H1 (cell line): ENCODE data around the gene TEF. TPM values are rescaled to one million over a fixed set of nuclear protein-coding genes. Genes with fewer than 3 reads are reported as not detected.

Source experiments
- CTCF ChIA-PET: fragments of 300-600 bp; sonication (Branson Sonifier 250); formaldehyde crosslinking; loops from one replicate; lab custom pipeline; 2021; ENCODE audit not compliant: partially characterized antibody; lab: Charles Lee
- POLR2A ChIA-PET: fragments of 300-600 bp; sonication (Branson Sonifier 250); formaldehyde crosslinking; loops from one replicate; lab custom pipeline; 2021; ENCODE audit warnings: inconsistent platforms; ENCODE audit not compliant: partially characterized antibody; lab: Charles Lee
- DNase-seq, 2 experiments: peaks; one replicate each; pipeline versions ENCODE4 v3.0.0 to v3.0.0-alpha.2; 2010 to 2022; ENCODE audit warnings: low spot score in 2 of 2, low read depth in 1 of 2, mixed read lengths in 1 of 2
- FAIRE-seq: peaks from 2 replicates; lab custom pipeline; 2011; peaks lifted over from hg19 to GRCh38; lab: Jason Lieb, UNC
- H2AFZ ChIP-seq: 2 replicates; pipeline ENCODE4 v1.8.1; 2012; ENCODE audit warnings: low read length, inconsistent platforms
- H2AK5ac ChIP-seq: 2 replicates; pipeline ENCODE4 v1.6.1; 2013; ENCODE audit warnings: low read depth, low read length
- H2BK120ac ChIP-seq: replicated peaks from 2 replicates; pipeline ENCODE3; 2013; ENCODE audit warnings: low read depth, low read length, inconsistent platforms
- H2BK12ac ChIP-seq: 2 replicates; pipeline ENCODE4 v1.6.1; 2013; ENCODE audit warnings: low read depth, low read length
- H2BK15ac ChIP-seq: 2 replicates; pipeline ENCODE4 v1.6.1; 2013; ENCODE audit warnings: low read length
- H2BK20ac ChIP-seq: 2 replicates; pipeline ENCODE4 v1.6.1; 2013; ENCODE audit warnings: low read length
- H2BK5ac ChIP-seq: 2 replicates; pipeline ENCODE4 v1.6.1; 2013; ENCODE audit warnings: low read depth, low read length
- H3K14ac ChIP-seq: 2 replicates; pipeline ENCODE4 v1.6.1; 2013; ENCODE audit warnings: inconsistent platforms; ENCODE audit not compliant: insufficient read length
- H3K18ac ChIP-seq: 2 replicates; pipeline ENCODE4 v1.6.1; 2013; ENCODE audit warnings: low read length; ENCODE audit errors: extremely low read depth
- H3K23ac ChIP-seq: 2 replicates; pipeline ENCODE4 v1.6.1; 2013; ENCODE audit warnings: inconsistent platforms; ENCODE audit not compliant: insufficient read length
- H3K23me2 ChIP-seq: 2 replicates; pipeline ENCODE4 v1.6.1; 2013; ENCODE audit warnings: low read depth, low read length
- H3K27ac ChIP-seq: 2 replicates; pipeline ENCODE4 v1.6.1; 2011; ENCODE audit warnings: low read depth, low read length, inconsistent platforms
- H3K27me3 ChIP-seq, 4 experiments: replicated peaks in 1 of 4; 1 replicate in 1 of 4; 2 replicates in 3 of 4; pipeline versions ENCODE4 v1.6.1 to v1.8.1; 2011 to 2013; ENCODE audit warnings: low read length in 3 of 4, mild to moderate bottlenecking in 3 of 4, inconsistent platforms in 2 of 4, mixed read lengths in 2 of 4, moderate library complexity in 1 of 4; ENCODE audit not compliant: control insufficient read depth in 3 of 4, insufficient read depth in 3 of 4; ENCODE audit errors: extremely low read depth in 1 of 4
- H3K36me3 ChIP-seq, 4 experiments: 2 replicates each; pipeline versions ENCODE4 v1.6.1 to v1.8.1; 2011 to 2013; ENCODE audit warnings: mild to moderate bottlenecking in 4 of 4, low read length in 3 of 4, moderate library complexity in 2 of 4, control low read depth in 1 of 4, inconsistent platforms in 1 of 4; ENCODE audit not compliant: insufficient read depth in 4 of 4, control insufficient read depth in 2 of 4
- H3K4ac ChIP-seq: replicated peaks from 2 replicates; pipeline ENCODE3; 2013; ENCODE audit warnings: low read length, low read depth, mixed read lengths, inconsistent platforms; ENCODE audit not compliant: insufficient read length
- H3K4me1 ChIP-seq, 4 experiments: replicated peaks in 1 of 4; 1 replicate in 1 of 4; 2 replicates in 3 of 4; pipeline versions ENCODE4 v1.6.1 to v1.8.1; 2011 to 2013; ENCODE audit warnings: low read length in 3 of 4, inconsistent platforms in 2 of 4, mixed read lengths in 1 of 4; ENCODE audit not compliant: insufficient read depth in 4 of 4, control insufficient read depth in 3 of 4
- H3K4me2 ChIP-seq, 2 experiments: 2 replicates each; pipeline versions ENCODE4 v1.6.1 to v1.8.1; 2011 to 2013; ENCODE audit warnings: low read depth in 2 of 2, low read length in 2 of 2, control low read depth in 1 of 2, inconsistent platforms in 1 of 2, mild to moderate bottlenecking in 1 of 2; ENCODE audit not compliant: insufficient read depth in 1 of 2
- H3K4me3 ChIP-seq, 4 experiments: fragments of 200-600, 300-600 bp in 1 of 4; sonication (generic), shearing (Covaris generic), sonication (Bioruptor Twin) in 1 of 4; 2 replicates each; pipeline versions ENCODE4 v1.5.1 to v1.8.1; 2011 to 2016; ENCODE audit warnings: low read length in 4 of 4, low read depth in 3 of 4, control low read depth in 2 of 4, inconsistent platforms in 2 of 4, mild to moderate bottlenecking in 2 of 4, mixed read lengths in 1 of 4, moderate library complexity in 1 of 4; ENCODE audit not compliant: insufficient read depth in 2 of 4; ENCODE audit errors: extremely low read depth in 1 of 4
- H3K56ac ChIP-seq: replicated peaks from 2 replicates; pipeline ENCODE3; 2013; ENCODE audit warnings: low read depth, mild to moderate bottlenecking, mixed read lengths, low read length, inconsistent platforms; ENCODE audit not compliant: insufficient read length
- H3K79me1 ChIP-seq: 2 replicates; pipeline ENCODE4 v1.6.1; 2013; ENCODE audit warnings: low read depth, low read length, control low read depth
- H3K79me2 ChIP-seq, 2 experiments: 2 replicates each; pipeline versions ENCODE4 v1.6.1 to v1.8.1; 2012 to 2013; ENCODE audit warnings: low read length in 2 of 2, mild to moderate bottlenecking in 2 of 2, inconsistent platforms in 1 of 2; ENCODE audit not compliant: insufficient read depth in 2 of 2, control insufficient read depth in 1 of 2
- H3K9ac ChIP-seq, 4 experiments: replicated peaks in 1 of 4; 1 replicate in 1 of 4; 2 replicates in 3 of 4; pipeline versions ENCODE4 v1.6.1 to v1.8.1; 2011 to 2013; ENCODE audit warnings: low read depth in 3 of 4, low read length in 3 of 4, control low read depth in 2 of 4, mild to moderate bottlenecking in 2 of 4, moderate library complexity in 2 of 4, inconsistent platforms in 1 of 4; ENCODE audit errors: extremely low read depth in 1 of 4
- H3K9me3 ChIP-seq, 2 experiments: 2 replicates each; pipeline versions ENCODE4 v1.6.1 to v1.8.1; 2012 to 2013; ENCODE audit warnings: mild to moderate bottlenecking in 2 of 2, moderate library complexity in 2 of 2, control low read depth in 1 of 2, inconsistent platforms in 1 of 2, low read depth in 1 of 2, low read length in 1 of 2, mixed read lengths in 1 of 2; ENCODE audit not compliant: insufficient read depth in 2 of 2
- H4K20me1 ChIP-seq, 2 experiments: replicated peaks in 1 of 2; 2 replicates each; pipeline versions ENCODE3 to v1.8.1; 2011 to 2013; ENCODE audit warnings: inconsistent platforms in 2 of 2, low read length in 2 of 2, mild to moderate bottlenecking in 1 of 2; ENCODE audit not compliant: insufficient read depth in 2 of 2, control insufficient read depth in 1 of 2
- H4K5ac ChIP-seq: 2 replicates; pipeline ENCODE4 v1.6.1; 2013; ENCODE audit warnings: low read length, low read depth, mixed read lengths, inconsistent platforms; ENCODE audit not compliant: insufficient read length
- H4K8ac ChIP-seq: 2 replicates; pipeline ENCODE4 v1.8.0; 2013; ENCODE audit warnings: mild to moderate bottlenecking, moderate library complexity, low read length, inconsistent platforms; ENCODE audit not compliant: insufficient read depth; ENCODE audit errors: extremely low read depth
- H4K91ac ChIP-seq: replicated peaks from 2 replicates; pipeline ENCODE3; 2013; ENCODE audit warnings: low read length, mixed read lengths, inconsistent platforms; ENCODE audit not compliant: insufficient read length
- BCL11A ChIP-seq, 2 experiments: IDR thresholded peaks; one replicate each; pipeline ENCODE4 v1.6.1; 2011; ENCODE audit warnings: low read depth in 2 of 2, low read length in 2 of 2, mild to moderate bottlenecking in 2 of 2
- CBX8 ChIP-seq: fragments of 300-800, 300-1000 bp; sonication (generic); IDR thresholded peaks from 2 replicates; pipeline ENCODE4 v1.7.1; 2016; ENCODE audit warnings: low read depth, low read length, borderline replicate concordance
- CHD2 ChIP-seq: IDR thresholded peaks from 2 replicates; pipeline ENCODE4 v1.6.1; 2012; ENCODE audit warnings: low read length, improper control_type of control experiment
- EGR1 ChIP-seq: IDR thresholded peaks from 2 replicates; pipeline ENCODE4 v1.6.1; 2011; ENCODE audit warnings: low read depth, low read length, borderline replicate concordance
- GTF2F1 ChIP-seq: IDR thresholded peaks from 2 replicates; pipeline ENCODE4 v1.6.1; 2012; ENCODE audit warnings: low read depth, low read length, improper control_type of control experiment, borderline replicate concordance
- HDAC2 ChIP-seq, 2 experiments: fragments of 300-600 bp in 1 of 2; sonication (generic) in 1 of 2; IDR thresholded peaks; 2 replicates each; pipeline ENCODE4 v1.6.1; 2011 to 2012; ENCODE audit warnings: low read depth in 2 of 2, low read length in 2 of 2, mild to moderate bottlenecking in 2 of 2, moderate library complexity in 2 of 2, borderline replicate concordance in 1 of 2, inconsistent platforms in 1 of 2
- KDM5A ChIP-seq: fragments of 200-600 bp; IDR thresholded peaks from 2 replicates; pipeline ENCODE4 v1.7.1; 2012; ENCODE audit warnings: mild to moderate bottlenecking, low read length, inconsistent platforms, mixed read lengths
- SIX5 ChIP-seq: IDR thresholded peaks from 2 replicates; pipeline ENCODE4 v1.6.1; 2011; ENCODE audit warnings: mild to moderate bottlenecking, low read depth, low read length
- SUZ12 ChIP-seq: fragments of 200-600 bp; sonication (generic); IDR thresholded peaks from 2 replicates; pipeline ENCODE4 v1.6.1; 2012; ENCODE audit warnings: mild to moderate bottlenecking, inconsistent platforms, low read length, moderate library complexity, mixed read lengths
- TAF1 ChIP-seq: IDR thresholded peaks from 2 replicates; pipeline ENCODE4 v1.6.1; 2011; ENCODE audit warnings: mild to moderate bottlenecking, low read depth, low read length
- TAF7 ChIP-seq: optimal IDR thresholded peaks from 2 replicates; pipeline ENCODE3; 2011; ENCODE audit warnings: low read depth, mild to moderate bottlenecking, inconsistent platforms, low read length, moderate library complexity, borderline replicate concordance
- WGBS, 2 experiments: shearing (Covaris generic) in 1 of 2; methylation state at CpG; one replicate each; pipeline versions ENCODE4 v1.1.6 to v1.1.7; 2013 to 2015; ENCODE audit warnings: low lambda C conversion rate in 2 of 2, mixed read lengths in 2 of 2, inconsistent platforms in 1 of 2, low coverage in 1 of 2, missing lambda C conversion rate in 1 of 2; ENCODE audit not compliant: insufficient replicate concordance in 2 of 2, insufficient coverage in 1 of 2, insufficient read length in 1 of 2; ENCODE audit errors: extremely low coverage in 1 of 2, missing lambda C conversion rate in 1 of 2; 5-methylcytosine and 5-hydroxymethylcytosine counted together
- polyA plus RNA-seq, 7 experiments: library from polyadenylated mRNA; depleted of rRNA in 3 of 7; stranded (reverse) in 5 of 7; unstranded in 2 of 7; fragments of >200 nt in 5 of 7; fragments of 200-250 nt in 2 of 7; gene quantifications; 1 replicate in 5 of 7; 2 replicates in 1 of 7; 4 replicates in 1 of 7; pipeline versions ENCODE4 v1.2.1 to v1.2.3, GENCODE V29; 2011 to 2013; ENCODE audit warnings: missing spikeins in 2 of 7, mixed read lengths in 2 of 7
- total RNA-seq: library from RNA; stranded (reverse); fragmentation: NEBNext Ultra II Directional; extraction: Animal tissue kit (Norgen Biotek cat#: 25700); gene quantifications from 2 replicates; pipeline ENCODE4 v1.2.1, GENCODE V29; 2021
- TF ChIP-seq, protein P1 (sequence below): IDR thresholded peaks from 2 replicates; pipeline ENCODE4 v1.6.1; 2011; ENCODE audit warnings: low read length, improper control_type of control experiment

Gene TEF
- total and polyA plus RNA-seq, 2 of the 8 experiments (the other 6 are each of a cell fraction or from before 2014, with no cell fraction given): 7.4 to 9.0 TPM

DNA sequence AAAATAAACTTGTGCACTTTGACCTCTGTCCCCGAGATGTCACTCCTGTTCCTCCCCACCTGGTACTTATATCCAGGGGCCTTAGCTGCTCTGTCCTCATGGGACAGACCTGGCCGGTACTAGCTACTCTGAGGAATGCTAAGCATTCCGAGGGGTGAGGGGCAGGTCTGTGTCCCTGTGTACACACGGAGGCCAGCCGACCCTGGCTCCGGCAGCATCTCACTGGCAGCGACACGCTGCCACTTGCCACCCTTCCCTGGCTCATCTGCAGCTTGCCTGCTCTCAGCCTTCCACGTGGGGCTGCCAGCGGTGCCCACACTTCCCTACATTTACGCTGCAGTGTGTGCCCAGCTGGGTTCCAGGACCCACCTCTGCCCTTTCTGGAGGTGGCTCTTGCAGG lies 21.6 kb upstream of the TEF start:
- Histone ChIP-seq H3K4ac (peak overlapping the region; percentile 97), H2BK12ac (peak overlapping the region; percentile 92), H3K4me3 (peak overlapping the region in 2 of 4 experiments; percentile 12 to 21; a peak in 2 of 8 replicates), H3K79me1 (no peaks in the 10 kb centered on the region), H4K8ac (peak overlapping the region; percentile 97; the same call in 1 of the 2 replicates), H3K27ac (peak overlapping the region; percentile 37; the same call in 1 of the 2 replicates), H3K56ac (peak overlapping the region; percentile 59), H3K14ac (no peak overlapping the region), H3K9ac (peak overlapping the region in 2 of 4 experiments; percentile 22 to 23; a peak in 3 of 7 replicates), H3K23ac (no peak overlapping the region), H4K20me1 (peaks cover 0 to 5% of the 10 kb centered on the region in 2 experiments), H2BK120ac (no peak overlapping the region), H2BK15ac (peak overlapping the region; percentile 98; the same call in 1 of the 2 replicates), H2AK5ac (peak overlapping the region; percentile 98), H3K27me3 (no peaks in the 10 kb centered on the region), H3K36me3 (peaks cover 3 to 20% (median 7%) of the 10 kb centered on the region in 4 experiments; a peak in 7 of 8 replicates), H2BK5ac (peak overlapping the region; percentile 93), H3K9me3 (no peaks in the 10 kb centered on the region), H3K4me2 (peak overlapping the region; percentile 26 to 55), H3K79me2 (no peaks in the 10 kb centered on the region), H2AFZ (no peak overlapping the region), H3K18ac (peak overlapping the region; percentile 96), H3K23me2 (no peaks in the 10 kb centered on the region), H4K91ac (peak overlapping the region; percentile 81), H2BK20ac (no peak overlapping the region), H3K4me1 (peaks cover 6 to 24% (median 12%) of the 10 kb centered on the region in 4 experiments), H4K5ac (peak overlapping the region; percentile 70)
- CTCF ChIA-PET: interaction anchor here (0.9 to 1.7 kb wide), 7 partner anchors 13 to 175 kb away, joined by 3 to 5 read pairs (median 3); no protein-coding TSS in a partner anchor
- peak; percentile 48 for FAIRE-seq
- POLR2A ChIA-PET: interaction anchor here (0.7 to 3.9 kb wide), 14 partner anchors 10 to 122 kb away, joined by 3 to 27 read pairs (median 8); partner anchors contain the start of genes TEF, TOB2 and ZC3H7B
- DNase-seq: peak in 1 of 2 experiments; percentile 10
- WGBS, 2 experiments: 58% methylated on average over 11 of the region's 11 CpGs; no CpG with 5 or more reads in 1 of the 2 experiments
- TF ChIP-seq EGR1 (no peak), KDM5A (no peak), BCL11A (IDR thresholded peaks at IDR 0.05; ENCODE audit: low read depth in 2 of 2, low read length in 2 of 2) (no peak), TAF7 (no peak), HDAC2 (IDR thresholded peaks at IDR 0.05; ENCODE audit: borderline replicate concordance in 1 of 2, low read depth in 2 of 2, low read length in 2 of 2) (no peak), CBX8 (no peak), CHD2 (0 out of 2 replicates have a peak, but pooled peaks have one; percentile 39), GTF2F1 (no peak), SUZ12 (no peak), TAF1 (peak; percentile 35; the same call in 1 of the 2 replicates), SIX5 (no peak)
- TF ChIP-seq, protein P1, sequence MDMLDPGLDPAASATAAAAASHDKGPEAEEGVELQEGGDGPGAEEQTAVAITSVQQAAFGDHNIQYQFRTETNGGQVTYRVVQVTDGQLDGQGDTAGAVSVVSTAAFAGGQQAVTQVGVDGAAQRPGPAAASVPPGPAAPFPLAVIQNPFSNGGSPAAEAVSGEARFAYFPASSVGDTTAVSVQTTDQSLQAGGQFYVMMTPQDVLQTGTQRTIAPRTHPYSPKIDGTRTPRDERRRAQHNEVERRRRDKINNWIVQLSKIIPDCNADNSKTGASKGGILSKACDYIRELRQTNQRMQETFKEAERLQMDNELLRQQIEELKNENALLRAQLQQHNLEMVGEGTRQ: no peak
